ENCODE measurements around the gene FAM107B. TPM values are rescaled to one million over a fixed set of nuclear protein-coding genes. Genes with fewer than 3 reads are reported as not detected.

The FAM107B gene
- total RNA-seq, 1 donor from 2014 or later = 43.0 TPM

DNA sequence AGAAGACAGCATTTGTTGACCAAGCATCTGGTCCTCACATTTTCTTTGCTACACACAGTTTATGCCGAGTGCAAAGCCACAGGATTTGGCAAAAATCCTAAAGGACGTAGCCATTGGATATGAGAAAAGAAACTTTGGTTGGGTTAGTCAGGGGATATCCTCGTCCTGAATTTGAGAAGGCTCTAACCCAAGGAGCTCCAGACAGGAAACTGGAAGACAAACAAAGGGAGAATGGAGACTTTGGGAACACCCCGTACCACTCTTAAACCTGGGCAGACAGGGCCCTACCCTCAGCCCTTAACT, 297.3 kb downstream of the FAM107B start:
- Histone ChIP-seq H4K20me1 (ENCODE audit: low read depth) (no peaks in the 10 kb centered on the region), H3K36me3 (no peaks in the 10 kb centered on the region), H2AFZ (replicated peaks) (no peak overlapping the region), H3K27me3 (no peaks in the 10 kb centered on the region), H3F3A (ENCODE audit: low read depth) (no peaks in the 10 kb centered on the region), H3K9ac (no peak overlapping the region), H3K79me2 (ENCODE audit: low read depth) (no peaks in the 10 kb centered on the region), H3K9me3 (ENCODE audit: low read depth) (no peaks in the 10 kb centered on the region), H3K4me3 (no peak overlapping the region), H3K4me2 (no peak overlapping the region), H3K4me1 (peaks cover 5% of the 10 kb centered on the region), H3K27ac (no peak overlapping the region)
- peaks cover 9% of the 10 kb centered on the region for H3K27me3 Mint-ChIP-seq (ENCODE audit: insufficient read depth, low read depth)
- TF ChIP-seq, protein P1, sequence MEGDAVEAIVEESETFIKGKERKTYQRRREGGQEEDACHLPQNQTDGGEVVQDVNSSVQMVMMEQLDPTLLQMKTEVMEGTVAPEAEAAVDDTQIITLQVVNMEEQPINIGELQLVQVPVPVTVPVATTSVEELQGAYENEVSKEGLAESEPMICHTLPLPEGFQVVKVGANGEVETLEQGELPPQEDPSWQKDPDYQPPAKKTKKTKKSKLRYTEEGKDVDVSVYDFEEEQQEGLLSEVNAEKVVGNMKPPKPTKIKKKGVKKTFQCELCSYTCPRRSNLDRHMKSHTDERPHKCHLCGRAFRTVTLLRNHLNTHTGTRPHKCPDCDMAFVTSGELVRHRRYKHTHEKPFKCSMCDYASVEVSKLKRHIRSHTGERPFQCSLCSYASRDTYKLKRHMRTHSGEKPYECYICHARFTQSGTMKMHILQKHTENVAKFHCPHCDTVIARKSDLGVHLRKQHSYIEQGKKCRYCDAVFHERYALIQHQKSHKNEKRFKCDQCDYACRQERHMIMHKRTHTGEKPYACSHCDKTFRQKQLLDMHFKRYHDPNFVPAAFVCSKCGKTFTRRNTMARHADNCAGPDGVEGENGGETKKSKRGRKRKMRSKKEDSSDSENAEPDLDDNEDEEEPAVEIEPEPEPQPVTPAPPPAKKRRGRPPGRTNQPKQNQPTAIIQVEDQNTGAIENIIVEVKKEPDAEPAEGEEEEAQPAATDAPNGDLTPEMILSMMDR (IDR thresholded peaks at IDR 0.05) = no peak
- no peak for TF ChIP-seq EZH2 (IDR thresholded peaks at IDR 0.05)
- TF ChIP-seq EZH2phosphoT487 (IDR thresholded peaks at IDR 0.05) = no peak
- H3K4me1 Mint-ChIP-seq = peaks cover 14% of the 10 kb centered on the region
- H3K4me3 Mint-ChIP-seq = no peak overlapping the region
- peaks cover 9% of the 10 kb centered on the region for H3K9me3 Mint-ChIP-seq
- H3K27ac Mint-ChIP-seq = no peak overlapping the region
- H3K36me3 Mint-ChIP-seq = peaks cover 2% of the 10 kb centered on the region
- DNase-seq (ENCODE audit: low spot score) = no peak

DNA sequence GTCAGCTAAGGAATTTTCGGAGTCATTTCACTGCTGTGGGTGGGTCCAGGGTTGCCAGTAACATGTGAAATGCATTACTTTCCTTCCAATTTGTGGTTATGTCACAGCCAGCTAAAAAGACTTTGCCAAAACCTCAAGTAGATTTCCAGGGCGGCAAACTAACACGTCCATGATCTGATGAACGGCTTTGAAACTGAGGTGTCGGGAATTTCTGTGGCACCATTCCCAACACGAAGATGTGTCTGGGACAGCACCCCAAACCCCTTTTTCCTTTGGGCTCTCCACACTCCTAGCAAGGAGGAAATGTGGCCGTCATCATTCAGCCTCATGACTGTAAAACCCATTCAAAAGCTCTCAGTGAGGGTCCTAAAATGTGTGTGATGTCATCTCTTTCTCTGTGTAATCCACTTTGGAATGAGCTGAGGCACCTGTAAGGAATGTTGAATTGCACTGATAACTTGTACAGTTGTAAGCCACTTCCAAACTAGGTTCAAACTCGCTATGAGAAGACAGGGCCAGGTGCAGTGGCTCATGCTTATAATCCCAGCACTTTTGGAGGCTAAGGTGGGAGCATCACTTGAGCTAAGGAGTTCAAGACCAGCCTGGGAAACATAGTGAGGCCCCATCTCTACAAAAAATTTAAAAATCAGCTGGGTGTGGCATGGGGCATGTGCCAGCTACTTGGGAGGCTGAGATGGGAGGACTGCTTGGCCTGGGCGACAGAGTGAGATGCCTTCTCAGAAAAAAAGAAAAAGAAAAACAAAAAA, 297.9 kb downstream of the FAM107B start:
- H3K9me3 Mint-ChIP-seq = peaks cover 9% of the 10 kb centered on the region
- Histone ChIP-seq H3K27me3 (no peaks in the 10 kb centered on the region), H3K9me3 (ENCODE audit: low read depth) (no peaks in the 10 kb centered on the region), H3K4me1 (peaks cover 5% of the 10 kb centered on the region), H3F3A (ENCODE audit: low read depth) (no peaks in the 10 kb centered on the region), H2AFZ (replicated peaks) (no peak overlapping the region), H3K4me2 (no peak overlapping the region), H3K4me3 (no peak overlapping the region), H4K20me1 (ENCODE audit: low read depth) (no peaks in the 10 kb centered on the region), H3K27ac (no peak overlapping the region), H3K79me2 (ENCODE audit: low read depth) (no peaks in the 10 kb centered on the region), H3K9ac (no peak overlapping the region), H3K36me3 (no peaks in the 10 kb centered on the region)
- TF ChIP-seq EZH2 (IDR thresholded peaks at IDR 0.05) (no peak), EZH2phosphoT487 (IDR thresholded peaks at IDR 0.05) (no peak)
- TF ChIP-seq, protein P1 (IDR thresholded peaks at IDR 0.05) = no peak
- H3K36me3 Mint-ChIP-seq = peaks cover 2% of the 10 kb centered on the region
- H3K4me3 Mint-ChIP-seq = no peak overlapping the region
- no peak for DNase-seq (ENCODE audit: low spot score)
- H3K27me3 Mint-ChIP-seq (ENCODE audit: insufficient read depth, low read depth) = peaks cover 9% of the 10 kb centered on the region
- H3K4me1 Mint-ChIP-seq = peaks cover 14% of the 10 kb centered on the region
- no peak overlapping the region for H3K27ac Mint-ChIP-seq

DNA sequence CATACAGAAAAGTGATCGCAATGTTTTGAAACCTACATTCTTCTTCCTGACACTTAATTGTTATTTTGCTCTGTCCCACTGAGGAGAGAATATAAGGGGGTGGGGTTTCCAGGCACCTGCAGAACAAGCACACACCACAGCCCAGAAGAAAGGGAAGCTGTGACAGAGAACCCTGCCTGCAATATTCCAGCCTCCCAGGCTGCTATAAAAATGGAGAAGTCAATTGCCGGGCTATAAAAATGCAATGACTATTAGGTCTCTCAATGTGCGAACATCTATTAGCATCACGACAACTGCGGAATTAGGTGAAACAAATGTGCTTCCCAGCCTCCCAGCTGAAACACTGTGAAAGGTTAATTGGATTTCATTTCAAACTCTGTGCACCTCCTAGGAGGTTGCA, 298.7 kb downstream of the FAM107B start:
- H3K4me3 Mint-ChIP-seq = no peak overlapping the region
- H3K9me3 ChIP-seq (ENCODE audit: low read depth) = no peaks in the 10 kb centered on the region
- no peak overlapping the region for H3K9ac ChIP-seq

More for the DNA sequence above, 298.7 kb downstream of the FAM107B start:
- Mint-ChIP-seq H3K9me3 (peaks cover 9% of the 10 kb centered on the region), H3K36me3 (peaks cover 2% of the 10 kb centered on the region), H3K27ac (no peak overlapping the region), H3K4me1 (peaks cover 14% of the 10 kb centered on the region), H3K27me3 (ENCODE audit: insufficient read depth, low read depth) (peaks cover 9% of the 10 kb centered on the region)
- Histone ChIP-seq H3K27me3 (no peaks in the 10 kb centered on the region), H3K79me2 (ENCODE audit: low read depth) (no peaks in the 10 kb centered on the region), H3K4me1 (peaks cover 5% of the 10 kb centered on the region), H2AFZ (replicated peaks) (no peak overlapping the region), H3K27ac (no peak overlapping the region), H3F3A (ENCODE audit: low read depth) (no peaks in the 10 kb centered on the region), H3K4me3 (no peak overlapping the region), H3K4me2 (no peak overlapping the region), H3K36me3 (no peaks in the 10 kb centered on the region), H4K20me1 (ENCODE audit: low read depth) (no peaks in the 10 kb centered on the region)
- TF ChIP-seq EZH2phosphoT487 (IDR thresholded peaks at IDR 0.05) = no peak
- TF ChIP-seq, protein P1 (IDR thresholded peaks at IDR 0.05) = no peak
- TF ChIP-seq EZH2 (IDR thresholded peaks at IDR 0.05) = no peak
- DNase-seq (ENCODE audit: low spot score) = no peak

All from neural progenitor cell (in vitro differentiated cells).